OCI-LY1 (cell line): ENCODE measurements around the gene GLI3.

ENCODE experiments used
- H2AFZ ChIP-seq: fragments of 200-600 bp; sonication (generic), shearing (Covaris generic); 2 replicates; pipeline ENCODE4 v1.6.0; 2014; ENCODE audit warnings: antibody characterized with exemption, mild to moderate bottlenecking, low read length
- H3F3A ChIP-seq: fragments of 200-600 bp; sonication (generic), shearing (Covaris generic); 2 replicates; pipeline ENCODE4 v1.6.0; 2014; ENCODE audit warnings: mild to moderate bottlenecking, antibody characterized with exemption, low read length, moderate library complexity; ENCODE audit not compliant: insufficient read depth
- H3K27ac ChIP-seq: fragments of 200-600 bp; sonication (generic); 2 replicates; pipeline ENCODE4 v1.5.1; 2014; ENCODE audit warnings: low read length, mixed run types, mild to moderate bottlenecking, low read depth; ENCODE audit not compliant: poor library complexity, severe bottlenecking
- H3K27me3 ChIP-seq: fragments of 200-600 bp; sonication (generic); 2 replicates; pipeline ENCODE4 v1.6.0; 2014; ENCODE audit warnings: antibody characterized with exemption, mild to moderate bottlenecking, low read length, moderate library complexity; ENCODE audit not compliant: insufficient read depth
- H3K36me3 ChIP-seq: fragments of 200-600 bp; sonication (generic); 2 replicates; pipeline ENCODE4 v1.6.1; 2014; ENCODE audit warnings: mild to moderate bottlenecking, antibody characterized with exemption, low read length, moderate library complexity, mixed read lengths; ENCODE audit not compliant: insufficient read depth
- H3K4me1 ChIP-seq: fragments of 200-600 bp; sonication (generic); 2 replicates; pipeline ENCODE4 v1.5.1; 2014; ENCODE audit warnings: mild to moderate bottlenecking, low read length, moderate library complexity; ENCODE audit not compliant: insufficient read depth, severe bottlenecking
- H3K4me2 ChIP-seq: fragments of 200-600 bp; sonication (generic), shearing (Covaris generic); 2 replicates; pipeline ENCODE4 v1.6.1; 2014; ENCODE audit warnings: low read length
- H3K4me3 ChIP-seq: fragments of 200-600 bp; sonication (generic); 2 replicates; pipeline ENCODE4 v1.5.1; 2014; ENCODE audit warnings: low read length, low read depth, mild to moderate bottlenecking, mixed read lengths; ENCODE audit not compliant: poor library complexity, severe bottlenecking
- H3K79me2 ChIP-seq: fragments of 200-600 bp; shearing (Covaris generic); 2 replicates; pipeline ENCODE4 v1.6.1; 2016; ENCODE audit warnings: mixed run types, low read length, mixed read lengths; ENCODE audit not compliant: insufficient read depth
- H3K9ac ChIP-seq: fragments of 200-600 bp; sonication (generic), shearing (Covaris generic); 2 replicates; pipeline ENCODE4 v1.6.1; 2014; ENCODE audit warnings: mild to moderate bottlenecking, low read length, mixed read lengths
- H3K9me2 ChIP-seq: fragments of 200-600 bp; sonication (generic), shearing (Covaris generic); 2 replicates; pipeline ENCODE4 v1.6.1; 2014; ENCODE audit warnings: low read depth, mild to moderate bottlenecking, low read length, mixed read lengths
- H3K9me3 ChIP-seq: fragments of 200-600 bp; shearing (Covaris generic); 2 replicates; pipeline ENCODE4 v1.6.1; 2014; ENCODE audit warnings: low read length, mixed read lengths
- H4K20me1 ChIP-seq: fragments of 200-600 bp; sonication (generic), shearing (Covaris generic); 2 replicates; pipeline ENCODE4 v1.6.0; 2016; ENCODE audit warnings: mild to moderate bottlenecking, low read length; ENCODE audit not compliant: insufficient read depth
- EZH2 ChIP-seq: fragments of 200-600 bp; sonication (generic), shearing (Covaris generic); IDR thresholded peaks from 2 replicates; pipeline ENCODE4 v1.8.0; 2017; ENCODE audit warnings: borderline replicate concordance, mixed run types, mild to moderate bottlenecking, antibody characterized with exemption, low read length, moderate library complexity, mixed read lengths
- TF ChIP-seq, protein P1 (sequence below): fragments of 200-600 bp; sonication (generic), shearing (Covaris generic); IDR thresholded peaks from 2 replicates; pipeline ENCODE4 v1.5.1; 2017; ENCODE audit warnings: mild to moderate bottlenecking, antibody characterized with exemption, low read length, moderate library complexity, mixed read lengths

The GLI3 gene

DNA sequence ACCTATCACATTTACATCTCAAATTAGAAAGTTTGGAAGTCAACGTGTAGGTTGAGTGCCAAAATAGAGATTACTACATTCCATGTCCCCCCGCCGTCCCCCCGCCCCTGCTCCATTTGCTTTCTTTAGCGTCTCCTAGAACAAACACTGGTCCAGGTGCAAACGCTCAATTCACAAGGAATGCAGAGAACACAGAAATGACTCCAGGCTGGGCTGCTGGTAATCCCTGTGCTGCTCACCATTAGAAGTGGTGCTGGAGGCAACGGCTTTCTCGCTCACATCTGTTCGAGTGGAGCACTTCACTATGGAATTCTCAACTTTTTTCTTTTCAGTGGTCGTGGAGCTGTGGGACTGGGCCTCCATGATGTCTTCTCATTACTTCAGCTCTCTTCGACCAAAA is 14.1 kb downstream of the GLI3 start:
- H2AFZ ChIP-seq = no peak overlapping the region
- H3K36me3 ChIP-seq = no peaks in the 10 kb centered on the region
- H3F3A ChIP-seq = no peaks in the 10 kb centered on the region
- H3K9ac ChIP-seq = no peak overlapping the region
- H3K4me1 ChIP-seq = no peaks in the 10 kb centered on the region
- H3K27ac ChIP-seq = no peak overlapping the region
- TF ChIP-seq, protein P1, sequence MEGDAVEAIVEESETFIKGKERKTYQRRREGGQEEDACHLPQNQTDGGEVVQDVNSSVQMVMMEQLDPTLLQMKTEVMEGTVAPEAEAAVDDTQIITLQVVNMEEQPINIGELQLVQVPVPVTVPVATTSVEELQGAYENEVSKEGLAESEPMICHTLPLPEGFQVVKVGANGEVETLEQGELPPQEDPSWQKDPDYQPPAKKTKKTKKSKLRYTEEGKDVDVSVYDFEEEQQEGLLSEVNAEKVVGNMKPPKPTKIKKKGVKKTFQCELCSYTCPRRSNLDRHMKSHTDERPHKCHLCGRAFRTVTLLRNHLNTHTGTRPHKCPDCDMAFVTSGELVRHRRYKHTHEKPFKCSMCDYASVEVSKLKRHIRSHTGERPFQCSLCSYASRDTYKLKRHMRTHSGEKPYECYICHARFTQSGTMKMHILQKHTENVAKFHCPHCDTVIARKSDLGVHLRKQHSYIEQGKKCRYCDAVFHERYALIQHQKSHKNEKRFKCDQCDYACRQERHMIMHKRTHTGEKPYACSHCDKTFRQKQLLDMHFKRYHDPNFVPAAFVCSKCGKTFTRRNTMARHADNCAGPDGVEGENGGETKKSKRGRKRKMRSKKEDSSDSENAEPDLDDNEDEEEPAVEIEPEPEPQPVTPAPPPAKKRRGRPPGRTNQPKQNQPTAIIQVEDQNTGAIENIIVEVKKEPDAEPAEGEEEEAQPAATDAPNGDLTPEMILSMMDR = no peak
- TF ChIP-seq EZH2 = no peak
- H3K4me3 ChIP-seq = no peak overlapping the region
- no peaks in the 10 kb centered on the region; the same call in 1 of the 2 replicates for H3K27me3 ChIP-seq
- H4K20me1 ChIP-seq = no peaks in the 10 kb centered on the region
- no peak overlapping the region for H3K4me2 ChIP-seq
- H3K9me3 ChIP-seq = no peaks in the 10 kb centered on the region
- H3K79me2 ChIP-seq = no peaks in the 10 kb centered on the region
- H3K9me2 ChIP-seq = no peaks in the 10 kb centered on the region

DNA sequence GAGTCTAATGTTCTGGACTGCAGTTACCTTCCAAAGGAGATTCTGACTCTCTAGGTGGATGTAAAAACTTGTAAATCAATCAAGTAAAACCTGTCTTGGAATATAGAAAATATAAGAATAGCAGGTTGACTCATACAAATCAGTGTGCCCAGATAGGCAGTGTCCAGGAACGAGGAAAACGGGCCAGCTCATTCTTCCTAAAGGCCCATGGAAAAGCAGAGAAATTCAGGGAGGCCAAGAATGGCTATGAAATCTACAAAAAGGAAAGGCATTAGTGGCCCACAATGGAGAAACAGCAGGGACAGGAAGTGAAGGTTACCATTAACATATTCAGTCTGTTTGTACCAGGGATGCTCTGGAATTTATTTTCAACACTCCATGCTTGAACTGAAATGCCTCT is 14.9 kb downstream of the GLI3 start:
- no peak overlapping the region for H2AFZ ChIP-seq
- H3F3A ChIP-seq = no peaks in the 10 kb centered on the region
- H3K9ac ChIP-seq = no peak overlapping the region
- H3K27ac ChIP-seq = no peak overlapping the region
- no peaks in the 10 kb centered on the region for H3K9me3 ChIP-seq
- H4K20me1 ChIP-seq = no peaks in the 10 kb centered on the region
- TF ChIP-seq, protein P1 = no peak
- TF ChIP-seq EZH2 = no peak
- H3K36me3 ChIP-seq = no peaks in the 10 kb centered on the region
- H3K4me3 ChIP-seq = no peak overlapping the region
- no peaks in the 10 kb centered on the region for H3K9me2 ChIP-seq
- H3K79me2 ChIP-seq = no peaks in the 10 kb centered on the region
- H3K4me1 ChIP-seq = no peaks in the 10 kb centered on the region
- H3K4me2 ChIP-seq = no peak overlapping the region
- H3K27me3 ChIP-seq = no peaks in the 10 kb centered on the region; the same call in 1 of the 2 replicates

DNA sequence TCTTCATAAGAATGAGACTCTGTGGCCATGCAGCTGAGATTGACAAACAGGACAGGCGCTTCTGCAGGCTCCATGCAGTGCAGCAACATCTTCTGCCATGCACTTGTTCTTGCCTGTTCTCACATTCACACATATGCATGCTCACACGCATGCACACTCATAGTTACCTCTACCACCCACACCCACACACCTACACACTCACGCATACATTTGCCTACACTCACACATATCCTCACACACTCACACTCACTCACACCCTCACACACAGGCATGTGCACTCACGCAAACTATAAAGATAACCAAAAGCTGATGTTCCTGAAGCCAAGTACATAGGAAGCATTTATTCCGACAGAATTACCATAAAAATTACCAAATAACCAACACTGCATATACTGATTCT is 15.7 kb downstream of the GLI3 start:
- Histone ChIP-seq H2AFZ (no peak overlapping the region), H3K27ac (no peak overlapping the region), H3K9me2 (no peaks in the 10 kb centered on the region), H3K36me3 (no peaks in the 10 kb centered on the region), H3K9ac (no peak overlapping the region), H3F3A (no peaks in the 10 kb centered on the region), H3K4me2 (no peak overlapping the region), H4K20me1 (no peaks in the 10 kb centered on the region), H3K9me3 (no peaks in the 10 kb centered on the region), H3K79me2 (no peaks in the 10 kb centered on the region), H3K4me3 (no peak overlapping the region), H3K27me3 (no peaks in the 10 kb centered on the region; the same call in 1 of the 2 replicates), H3K4me1 (no peaks in the 10 kb centered on the region)
- TF ChIP-seq EZH2 = no peak
- TF ChIP-seq, protein P1 = no peak
